A549 (cell line): Measurements from ENCODE around the gene NOXO1. TPM values are rescaled to one million over a fixed set of nuclear protein-coding genes. Genes with fewer than 3 reads are reported as not detected.

Experiments used
- ATAC-seq, 2 experiments: fragments of 200-7000 bp in 1 of 2; fragments of >200 bp in 1 of 2; cut with Nextera tagmentation in 1 of 2; cut with Tn5 transposase in 1 of 2; 3 replicates each; pipeline versions ENCODE4 v1.8.0 to v1.9.1; 2018 to 2020; ENCODE audit warnings: mild to moderate bottlenecking in 1 of 2, moderate library complexity in 1 of 2
- CTCF ChIA-PET: fragments of 300-600 bp; sonication (Branson Sonifier 250); formaldehyde crosslinking; extraction: SDS; loops from one replicate; lab custom pipeline; 2021; ENCODE audit warnings: antibody characterized with exemption, inconsistent platforms; lab: Yijun Ruan, JAX
- POLR2A ChIA-PET: fragments of 350-600 bp; formaldehyde crosslinking; extraction: SDS; loops from one replicate; lab custom pipeline; 2021; ENCODE audit warnings: antibody characterized with exemption, inconsistent platforms; lab: Yijun Ruan, JAX
- DNase-seq, 2 experiments: peaks; one replicate each; pipeline versions ENCODE4 v3.0.0 to v3.0.0-alpha.2; 2011 to 2016; ENCODE audit warnings: low read depth in 1 of 2, low spot score in 1 of 2
- FAIRE-seq: peaks from 2 replicates; lab custom pipeline; 2011; peaks lifted over from hg19 to GRCh38; lab: Jason Lieb, UNC
- H3K27ac ChIP-seq, 2 experiments: fragments of >200 bp; sonication (Bioruptor Twin); formaldehyde crosslinking; 3 replicates each; pipeline ENCODE4 v1.5.1; 2016 to 2017
- H3K4me1 ChIP-seq: fragments of >200 bp; sonication (Bioruptor Twin); formaldehyde crosslinking; 3 replicates; pipeline ENCODE4 v1.6.1; 2016
- H3K4me2 ChIP-seq: fragments of >200 bp; sonication (Bioruptor Twin); formaldehyde crosslinking; 3 replicates; pipeline ENCODE4 v1.6.1; 2016
- H3K4me3 ChIP-seq: fragments of >200 bp; sonication (Bioruptor Twin); formaldehyde crosslinking; 3 replicates; pipeline ENCODE4 v1.5.1; 2016
- H3K9me3 ChIP-seq: fragments of >200 bp; sonication (Bioruptor Twin); formaldehyde crosslinking; 3 replicates; pipeline ENCODE4 v1.6.1; 2016
- CBX2 ChIP-seq: fragments of 200-600 bp; sonication (generic); IDR thresholded peaks from 2 replicates; pipeline ENCODE4 v1.6.1; 2016; ENCODE audit warnings: low read depth, mild to moderate bottlenecking, borderline replicate concordance
- CEBPB ChIP-seq, 2 experiments: fragments of >200 bp in 1 of 2; sonication (Bioruptor Twin) in 1 of 2; formaldehyde crosslinking in 1 of 2; IDR thresholded peaks; 2 replicates each; pipeline ENCODE4 v1.6.1; 2012 to 2016
- CHD4 ChIP-seq: fragments of 200-600 bp; sonication (generic); IDR thresholded peaks from 2 replicates; pipeline ENCODE4 v1.6.1; 2016; ENCODE audit warnings: antibody characterized with exemption, mild to moderate bottlenecking, borderline replicate concordance
- E2F6 ChIP-seq: IDR thresholded peaks from 2 replicates; pipeline ENCODE4 v1.6.1; 2012; ENCODE audit warnings: low read depth, borderline replicate concordance
- GATA3 ChIP-seq: IDR thresholded peaks from 2 replicates; pipeline ENCODE4 v1.6.1; 2012; ENCODE audit warnings: borderline replicate concordance
- HES2 ChIP-seq: fragments of >200 bp; sonication (Bioruptor Twin); formaldehyde crosslinking; IDR thresholded peaks from 2 replicates; pipeline ENCODE4 v1.6.1; 2016
- HOXB5 ChIP-seq: fragments of 250-450 bp; sonication (Bioruptor Pico); IDR thresholded peaks from 2 replicates; pipeline ENCODE4 v1.5.0; 2020; ENCODE audit warnings: mild to moderate bottlenecking, moderate library complexity
- JUN ChIP-seq, 2 experiments: fragments of >200 bp; sonication (Bioruptor Twin); formaldehyde crosslinking; IDR thresholded peaks; 2 replicates in 1 of 2; 3 replicates in 1 of 2; pipeline ENCODE4 v1.6.1; 2016 to 2017
- MAFK ChIP-seq: fragments of 450-650 bp; IDR thresholded peaks from 2 replicates; pipeline ENCODE4 v1.6.1; 2014; ENCODE audit not compliant: partially characterized antibody
- MAZ ChIP-seq: fragments of 150-350 bp; IDR thresholded peaks from 2 replicates; pipeline ENCODE4 v1.6.1; 2014; ENCODE audit warnings: antibody characterized with exemption, low read depth, low read length, borderline replicate concordance
- MYC ChIP-seq: IDR thresholded peaks from 2 replicates; pipeline ENCODE4 v1.6.1; 2012; ENCODE audit warnings: mild to moderate bottlenecking, inconsistent platforms, low read length, improper control_type of control experiment, borderline replicate concordance
- POLR2A ChIP-seq: IDR thresholded peaks from 2 replicates; pipeline ENCODE4 v1.6.1; 2012; ENCODE audit warnings: mild to moderate bottlenecking, low read length
- RARB ChIP-seq: fragments of 250-450 bp; sonication (Bioruptor Pico); IDR thresholded peaks from 2 replicates; pipeline ENCODE4 v1.8.0; 2021; ENCODE audit warnings: mild to moderate bottlenecking, moderate library complexity
- RNF2 ChIP-seq: fragments of 200-600 bp; sonication (generic); IDR thresholded peaks from 2 replicates; pipeline ENCODE4 v1.6.1; 2016; ENCODE audit warnings: low read depth, mild to moderate bottlenecking, antibody characterized with exemption, moderate library complexity, borderline replicate concordance
- SMC3 ChIP-seq: fragments of >200 bp; sonication (Bioruptor Twin); formaldehyde crosslinking; IDR thresholded peaks from 3 replicates; pipeline ENCODE4 v1.6.1; 2018; ENCODE audit warnings: inconsistent platforms
- SREBF2 ChIP-seq: fragments of 450-650 bp; IDR thresholded peaks from 2 replicates; pipeline ENCODE4 v1.6.1; 2014; ENCODE audit warnings: mild to moderate bottlenecking, moderate library complexity
- TFCP2L1 ChIP-seq: fragments of 250-450 bp; sonication (Bioruptor Pico); IDR thresholded peaks from 2 replicates; pipeline ENCODE4 v1.5.0; 2021; ENCODE audit warnings: mild to moderate bottlenecking
- USF2 ChIP-seq: fragments of 450-650 bp; IDR thresholded peaks from 2 replicates; pipeline ENCODE4 v1.6.1; 2014; ENCODE audit warnings: antibody characterized with exemption
- ZC3H11A ChIP-seq: fragments of 450-650 bp; IDR thresholded peaks from 2 replicates; pipeline ENCODE4 v1.6.1; 2014; ENCODE audit warnings: antibody characterized with exemption, mild to moderate bottlenecking
- ZNF302 ChIP-seq: fragments of 250-450 bp; sonication (Bioruptor Pico); IDR thresholded peaks from 2 replicates; pipeline ENCODE4 v1.9.0; 2021; ENCODE audit warnings: inconsistent platforms, mild to moderate bottlenecking, moderate library complexity
- WGBS: methylation state at CpG from one replicate; pipeline ENCODE4 v1.1.6; 2017; ENCODE audit errors: missing lambda C conversion rate; 5-methylcytosine and 5-hydroxymethylcytosine counted together
- polyA plus RNA-seq, 4 experiments: library from polyadenylated mRNA; depleted of rRNA in 3 of 4; stranded (reverse); fragments of >200 nt; fragmentation: RNase III in 1 of 4; extraction: RNeasy Plus Mini Kit Qiagen cat#74134 plus additional on column Dnase treatment in 1 of 4; gene quantifications; 2 replicates in 3 of 4; 3 replicates in 1 of 4; pipeline ENCODE4 v1.2.3, GENCODE V29; 2011 to 2017
- TF ChIP-seq, protein P1 (sequence below): IDR thresholded peaks from 2 replicates; pipeline ENCODE4 v1.6.1; 2012
- TF ChIP-seq, protein P2 (sequence below): fragments of 250-450 bp; sonication (Bioruptor Pico); IDR thresholded peaks from 2 replicates; pipeline ENCODE4 v1.5.0; 2021; ENCODE audit warnings: mild to moderate bottlenecking, moderate library complexity, borderline replicate concordance
- TF ChIP-seq, protein P3 (sequence below): fragments of >200 bp; sonication (Bioruptor Twin); formaldehyde crosslinking; IDR thresholded peaks from 3 replicates; pipeline ENCODE4 v1.5.1; 2016

NOXO1 gene
- polyA plus RNA-seq, 2 of the 4 experiments (the other 2 are of a cell fraction): 0.32 TPM; not detected in 1

- Histone ChIP-seq H3K4me3 (0 out of 3 replicates have a peak overlapping the region, but pooled peaks have one; percentile 8), H3K9me3 (no peaks in the 10 kb centered on the region), H3K27ac (peak overlapping the region; percentile 93 to 94), H3K4me1 (peaks cover 34% of the 10 kb centered on the region), H3K4me2 (peak overlapping the region; percentile 74)
- ATAC-seq (peak; percentile 90 to 91), FAIRE-seq (no peak), DNase-seq (peak in 1 of 2 experiments; percentile 98)
- CTCF ChIA-PET: interaction anchor here (0.7 to 5.4 kb wide), 13 partner anchors 8 to 129 kb away, joined by 3 to 41 read pairs (median 5); partner anchors contain the start of gene NHERF2
- WGBS: 8% methylated on average over 23 of the region's 24 CpGs
- POLR2A ChIA-PET: interaction anchor here (0.8 to 2.3 kb wide), 4 partner anchors 32 to 140 kb away, joined by 4 to 9 read pairs (median 5); partner anchors contain the start of genes NTHL1, RPS2, TRAF7 and TSC2
- no peak for TF ChIP-seq CBX2
- peak; percentile 69 to 79; a peak in 4 of 5 replicates for TF ChIP-seq JUN (IDR thresholded peaks at IDR 0.05)
- TF ChIP-seq ZNF302 (CRISPR knock-in tag): no peak
- peak; percentile 27 for TF ChIP-seq MAFK
- TF ChIP-seq POLR2A: peak; percentile 38
- TF ChIP-seq HES2: peak; percentile 73
- peak; percentile 28; the same call in 1 of the 2 replicates for TF ChIP-seq MYC
- TF ChIP-seq, protein P1, sequence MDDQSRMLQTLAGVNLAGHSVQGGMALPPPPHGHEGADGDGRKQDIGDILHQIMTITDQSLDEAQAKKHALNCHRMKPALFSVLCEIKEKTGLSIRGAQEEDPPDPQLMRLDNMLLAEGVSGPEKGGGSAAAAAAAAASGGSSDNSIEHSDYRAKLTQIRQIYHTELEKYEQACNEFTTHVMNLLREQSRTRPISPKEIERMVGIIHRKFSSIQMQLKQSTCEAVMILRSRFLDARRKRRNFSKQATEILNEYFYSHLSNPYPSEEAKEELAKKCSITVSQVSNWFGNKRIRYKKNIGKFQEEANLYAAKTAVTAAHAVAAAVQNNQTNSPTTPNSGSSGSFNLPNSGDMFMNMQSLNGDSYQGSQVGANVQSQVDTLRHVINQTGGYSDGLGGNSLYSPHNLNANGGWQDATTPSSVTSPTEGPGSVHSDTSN: no peak
- 0 out of 2 replicates have a peak, but pooled peaks have one; percentile 17 for TF ChIP-seq E2F6
- peak; percentile 37; the same call in 1 of the 2 replicates for TF ChIP-seq GATA3
- no peak for TF ChIP-seq MAZ
- TF ChIP-seq RNF2: no peak
- 0 out of 2 replicates have a peak, but pooled peaks have one; percentile 18 for TF ChIP-seq USF2
- TF ChIP-seq CHD4: no peak
- no peak for TF ChIP-seq SMC3
- TF ChIP-seq RARB (CRISPR knock-in tag): no peak
- 0 out of 2 replicates have a peak, but pooled peaks have one; percentile 68 for TF ChIP-seq TFCP2L1 (CRISPR knock-in tag)
- TF ChIP-seq, protein P2, sequence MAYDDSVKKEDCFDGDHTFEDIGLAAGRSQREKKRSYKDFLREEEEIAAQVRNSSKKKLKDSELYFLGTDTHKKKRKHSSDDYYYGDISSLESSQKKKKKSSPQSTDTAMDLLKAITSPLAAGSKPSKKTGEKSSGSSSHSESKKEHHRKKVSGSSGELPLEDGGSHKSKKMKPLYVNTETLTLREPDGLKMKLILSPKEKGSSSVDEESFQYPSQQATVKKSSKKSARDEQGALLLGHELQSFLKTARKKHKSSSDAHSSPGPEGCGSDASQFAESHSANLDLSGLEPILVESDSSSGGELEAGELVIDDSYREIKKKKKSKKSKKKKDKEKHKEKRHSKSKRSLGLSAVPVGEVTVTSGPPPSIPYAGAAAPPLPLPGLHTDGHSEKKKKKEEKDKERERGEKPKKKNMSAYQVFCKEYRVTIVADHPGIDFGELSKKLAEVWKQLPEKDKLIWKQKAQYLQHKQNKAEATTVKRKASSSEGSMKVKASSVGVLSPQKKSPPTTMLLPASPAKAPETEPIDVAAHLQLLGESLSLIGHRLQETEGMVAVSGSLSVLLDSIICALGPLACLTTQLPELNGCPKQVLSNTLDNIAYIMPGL: no peak
- peak; percentile 86 to 94 for TF ChIP-seq CEBPB (IDR thresholded peaks at IDR 0.05)
- TF ChIP-seq ZC3H11A: no peak
- no peak for TF ChIP-seq SREBF2
- TF ChIP-seq, protein P3, sequence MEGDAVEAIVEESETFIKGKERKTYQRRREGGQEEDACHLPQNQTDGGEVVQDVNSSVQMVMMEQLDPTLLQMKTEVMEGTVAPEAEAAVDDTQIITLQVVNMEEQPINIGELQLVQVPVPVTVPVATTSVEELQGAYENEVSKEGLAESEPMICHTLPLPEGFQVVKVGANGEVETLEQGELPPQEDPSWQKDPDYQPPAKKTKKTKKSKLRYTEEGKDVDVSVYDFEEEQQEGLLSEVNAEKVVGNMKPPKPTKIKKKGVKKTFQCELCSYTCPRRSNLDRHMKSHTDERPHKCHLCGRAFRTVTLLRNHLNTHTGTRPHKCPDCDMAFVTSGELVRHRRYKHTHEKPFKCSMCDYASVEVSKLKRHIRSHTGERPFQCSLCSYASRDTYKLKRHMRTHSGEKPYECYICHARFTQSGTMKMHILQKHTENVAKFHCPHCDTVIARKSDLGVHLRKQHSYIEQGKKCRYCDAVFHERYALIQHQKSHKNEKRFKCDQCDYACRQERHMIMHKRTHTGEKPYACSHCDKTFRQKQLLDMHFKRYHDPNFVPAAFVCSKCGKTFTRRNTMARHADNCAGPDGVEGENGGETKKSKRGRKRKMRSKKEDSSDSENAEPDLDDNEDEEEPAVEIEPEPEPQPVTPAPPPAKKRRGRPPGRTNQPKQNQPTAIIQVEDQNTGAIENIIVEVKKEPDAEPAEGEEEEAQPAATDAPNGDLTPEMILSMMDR: no peak
- TF ChIP-seq HOXB5 (CRISPR knock-in tag): peak; percentile 71
Measured at GRCh38 chr16:2015117-2015946, 34.1 kb upstream of the NOXO1 start.
